Stimulated activated CD4-positive, alpha-beta T cell treated with anti-CD3 and anti-CD28 coated beads, Interleukin-1b, Interleukin-23, amount 100 ng/mL, for 4 hours (primary cell): Measurements from ENCODE around the gene TBL1XR1.
"Not testable (repeated sequence)": the region's sequence is repeated elsewhere in the genome, so short reads cannot be mapped to it uniquely, and the experiment has no call there.

ENCODE experiments used
- DNase-seq, 2 donors: peaks; one replicate each; pipeline ENCODE4 v3.0.0-alpha.2; 2020; ENCODE audit warnings: low read depth in 2 of 2

TBL1XR1 gene

GRCh38 chr3:177141899-177142646 is 55.2 kb downstream of the TBL1XR1 start:
- no peak for DNase-seq

GRCh38 chr3:177141471-177141870 is 55.8 kb downstream of the TBL1XR1 start:
- DNase-seq, result no peak

GRCh38 chr3:177139220-177139619 is 58.1 kb downstream of the TBL1XR1 start:
- not testable (repeated sequence) for DNase-seq

GRCh38 chr3:177137774-177138705 is 59.2 kb downstream of the TBL1XR1 start:
- no peak for DNase-seq

DNA sequence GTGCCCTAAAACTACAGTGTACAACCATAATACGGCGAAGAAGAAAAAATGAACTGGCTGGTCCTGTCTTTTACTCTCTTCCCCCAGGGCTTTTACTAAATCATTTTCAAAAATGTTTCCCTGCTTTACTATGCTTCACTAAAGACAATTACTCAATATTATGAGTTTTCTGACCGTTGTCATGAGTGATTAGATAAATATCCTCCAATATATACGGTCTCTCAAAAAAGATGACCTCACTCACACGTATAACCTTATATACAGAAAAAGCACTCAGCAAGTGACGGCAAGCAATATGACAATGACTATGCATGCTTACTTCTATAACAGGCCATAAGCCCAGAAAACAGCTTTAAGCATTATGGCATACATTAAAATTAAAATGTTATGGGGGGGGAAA is 60.5 kb downstream of the TBL1XR1 start:
- no peak for DNase-seq

DNA sequence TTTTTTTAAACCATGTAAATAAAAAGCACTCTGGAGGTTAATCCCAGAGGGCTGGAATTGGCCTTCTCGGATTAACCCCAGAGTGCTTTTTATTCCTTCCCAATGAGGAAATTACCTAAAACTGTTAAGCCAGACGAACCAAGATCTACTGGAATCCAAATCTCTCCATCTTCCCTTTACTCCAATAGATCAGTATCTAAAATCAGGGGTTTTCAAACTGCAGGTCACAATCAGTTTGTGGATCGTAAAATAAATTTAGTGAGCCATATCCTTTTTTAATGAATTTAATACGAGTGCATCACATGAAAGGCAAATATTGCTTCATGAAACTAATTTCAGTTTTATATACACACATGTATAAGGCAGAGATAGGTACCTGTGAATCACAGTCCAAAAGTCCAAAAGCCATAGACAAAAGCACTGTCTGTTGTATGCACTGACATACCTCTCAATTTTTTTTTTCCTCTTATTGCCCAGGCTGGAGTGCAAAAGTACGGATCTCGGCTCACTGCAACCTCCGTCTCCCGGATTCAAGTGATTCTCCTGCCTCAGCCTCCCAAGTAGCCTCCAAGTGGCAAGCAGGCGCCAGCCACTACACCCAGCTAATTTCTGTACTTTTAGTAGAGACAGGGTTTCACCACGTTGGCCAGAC is 61.3 kb downstream of the TBL1XR1 start:
- DNase-seq, result no peak

DNA sequence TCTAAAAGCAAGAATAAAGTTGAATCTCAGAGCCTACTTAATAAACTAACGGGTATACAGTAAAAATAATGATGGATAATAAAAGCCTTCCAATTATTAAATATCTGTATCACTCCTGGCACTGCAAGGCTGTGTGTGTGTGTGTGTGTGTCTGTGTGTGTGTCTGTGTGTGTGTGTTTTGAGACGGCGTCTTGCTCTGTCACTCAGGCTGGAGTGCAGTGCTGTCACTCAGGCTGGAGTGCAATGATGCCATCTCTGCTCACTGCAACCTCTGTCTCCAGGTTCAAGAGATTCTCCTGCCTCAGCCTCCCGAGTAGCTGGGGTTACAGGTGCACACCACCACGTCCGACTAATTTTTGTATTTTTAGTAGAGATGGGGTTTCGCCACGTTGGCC is 62.5 kb downstream of the TBL1XR1 start:
- no peak for DNase-seq

DNA sequence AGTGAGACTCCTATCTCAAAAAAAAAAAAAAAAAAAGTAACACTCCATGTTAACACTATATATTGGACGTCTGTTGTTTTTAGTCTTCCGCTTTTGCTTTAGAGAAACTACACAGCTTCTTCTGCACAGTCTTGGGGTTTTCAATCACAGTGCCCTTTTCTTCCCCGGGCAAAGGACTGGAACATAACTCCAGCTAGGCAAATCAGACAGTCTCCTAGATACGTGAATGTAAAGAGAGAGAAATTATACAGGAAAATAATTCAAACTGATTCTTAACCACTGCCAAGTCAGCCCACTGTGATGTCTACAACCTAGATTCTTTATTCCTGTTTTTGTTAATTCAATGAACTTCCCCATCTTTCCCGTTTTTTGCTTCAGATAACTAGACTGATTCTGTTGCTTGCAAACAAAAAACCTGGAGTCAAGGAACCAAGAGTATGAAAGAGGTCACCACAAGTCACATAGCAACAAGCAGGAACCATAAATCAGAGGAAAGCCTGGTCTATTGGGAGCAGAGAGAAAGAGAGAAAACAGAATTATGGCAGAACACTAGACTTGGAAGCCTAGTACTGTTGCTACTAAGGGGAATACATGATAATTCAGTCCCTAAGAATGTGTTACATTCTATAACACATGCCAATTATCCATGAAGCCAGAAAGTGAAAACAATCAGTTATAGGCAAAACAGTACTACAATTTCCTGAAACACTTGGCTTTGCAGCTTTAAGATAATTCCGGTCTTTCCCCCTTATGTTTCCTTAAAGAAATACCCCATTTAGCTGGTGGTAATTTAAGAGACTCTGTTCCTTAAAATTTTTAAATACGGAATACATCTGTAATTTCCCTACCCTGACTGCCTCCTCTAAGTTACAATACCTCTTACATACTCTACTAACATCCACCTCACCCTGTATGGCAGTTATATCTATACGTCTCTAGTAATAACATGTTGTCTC is 63.1 kb downstream of the TBL1XR1 start:
- DNase-seq, result no peak

DNA sequence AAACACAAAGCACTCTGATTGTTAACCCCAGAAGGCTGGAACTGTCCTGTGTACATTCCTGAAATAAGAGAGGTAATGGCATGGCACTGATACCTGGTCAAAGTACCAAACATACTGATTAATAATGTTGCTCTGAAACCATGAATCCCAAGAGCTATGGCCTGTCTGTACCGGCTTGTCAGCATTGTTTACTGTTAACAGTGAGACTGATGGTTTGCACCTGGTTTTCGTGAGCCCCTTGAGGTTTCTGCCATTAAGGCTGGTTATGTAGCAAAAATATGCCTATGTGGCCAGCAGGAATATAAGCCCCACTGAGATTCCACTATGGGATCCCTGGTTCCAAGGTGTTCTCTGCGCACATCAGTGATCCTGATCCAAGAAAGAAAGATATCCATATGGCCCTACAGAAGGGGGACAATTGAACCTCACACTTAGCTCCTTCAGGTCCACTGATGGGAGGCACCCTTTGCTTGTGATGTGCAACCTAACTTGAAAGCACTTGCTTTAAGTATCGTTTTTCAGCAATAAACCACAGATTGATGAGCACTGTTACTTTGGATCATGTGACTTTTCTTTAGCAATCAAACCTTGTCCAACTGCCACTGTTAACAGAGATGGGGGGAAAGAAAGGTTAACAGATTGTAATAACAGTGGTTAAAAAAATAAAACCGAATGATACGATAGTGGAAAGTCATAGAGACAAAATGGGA is 65.2 kb downstream of the TBL1XR1 start:
- no peak for DNase-seq

DNA sequence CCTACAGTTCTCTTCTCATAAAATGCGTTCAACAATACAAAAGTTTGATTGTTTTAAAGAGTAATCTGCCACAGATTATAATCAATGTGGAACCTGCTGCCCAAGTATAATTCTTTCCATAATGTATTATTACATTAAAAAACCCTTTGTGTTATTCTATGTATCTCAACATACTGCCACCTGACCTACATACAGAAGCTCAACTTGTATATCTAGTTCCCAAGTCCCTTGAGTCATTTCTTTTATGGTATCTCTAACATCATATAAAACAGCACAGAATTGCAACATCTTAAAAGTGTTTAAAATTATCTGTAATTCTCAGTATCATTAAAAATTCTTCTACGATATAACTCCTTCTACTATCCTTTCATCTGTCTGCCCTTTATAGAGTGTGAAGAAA is 70.3 kb downstream of the TBL1XR1 start:
- DNase-seq, result no peak

- no peak for DNase-seq
Measured at GRCh38 chr3:177126015-177126773, 71.1 kb downstream of the TBL1XR1 start.

GRCh38 chr3:177124882-177125281 is 72.4 kb downstream of the TBL1XR1 start:
- DNase-seq, result no peak

DNA sequence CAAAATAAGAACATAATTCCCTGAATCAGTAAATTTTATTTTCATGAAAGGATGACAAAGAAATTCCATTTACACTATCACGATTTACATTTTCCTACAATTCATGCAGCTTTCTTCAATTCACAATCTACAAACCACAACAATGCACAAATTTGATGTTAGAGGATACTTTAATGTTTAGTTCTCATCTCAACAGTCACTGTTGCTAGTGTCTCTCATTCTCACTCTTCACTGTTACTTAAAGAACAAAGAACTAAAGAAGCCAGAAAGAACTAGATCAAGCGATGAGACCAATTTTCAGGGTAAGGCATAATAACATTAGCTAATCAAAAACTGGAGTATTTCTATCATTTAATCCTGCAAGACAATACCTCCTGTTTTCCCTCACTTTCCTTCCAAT is 73.5 kb downstream of the TBL1XR1 start:
- no peak for DNase-seq

DNA sequence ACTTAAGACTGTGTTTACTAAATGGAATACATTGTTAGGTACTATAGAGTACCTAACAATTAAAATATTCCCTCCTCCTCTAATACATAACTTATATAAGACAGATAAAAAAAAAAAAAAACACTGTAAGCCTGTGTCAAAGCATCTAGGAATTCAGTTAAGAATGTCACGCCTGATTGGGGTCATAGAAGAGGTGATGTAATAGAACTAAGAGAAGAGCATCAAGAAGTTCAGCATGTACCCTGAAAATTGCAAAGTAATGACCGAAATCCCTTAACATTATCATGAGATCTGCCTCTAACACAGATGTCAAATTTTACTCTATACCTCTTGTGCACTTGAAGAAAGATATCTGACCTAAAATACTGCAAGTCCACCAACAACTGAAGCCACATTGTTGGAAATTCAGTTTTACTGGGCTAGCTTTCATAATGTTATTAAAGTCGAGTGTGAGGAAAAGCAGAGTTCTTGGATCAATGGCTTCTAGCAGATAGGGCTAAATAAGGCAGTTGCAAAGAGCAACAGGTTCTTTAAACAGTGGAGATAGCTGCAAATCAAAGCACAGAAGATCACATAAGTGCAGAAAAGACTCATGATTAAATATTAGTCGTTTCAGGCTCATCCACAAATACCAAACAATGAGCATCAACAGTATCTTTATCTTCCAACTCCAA is 75.0 kb downstream of the TBL1XR1 start:
- no peak for DNase-seq

DNA sequence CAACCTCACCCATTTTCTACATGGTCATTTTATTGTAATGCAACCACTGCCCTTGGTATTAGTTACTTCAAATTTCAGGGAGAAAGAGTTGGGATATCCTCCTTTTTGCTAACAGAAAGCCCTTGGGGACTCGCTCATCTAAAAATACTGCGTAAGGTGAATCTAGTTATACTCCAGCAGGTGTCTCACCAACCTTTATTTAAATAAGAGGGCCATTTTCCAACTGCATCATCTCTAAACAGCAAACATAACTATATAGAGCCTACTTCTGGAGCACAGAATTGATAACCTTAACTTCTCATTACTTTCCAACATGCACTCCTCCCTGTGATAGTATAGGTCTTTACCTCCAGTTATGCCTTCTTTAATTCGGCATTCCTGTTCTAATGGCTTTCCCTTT is 77.5 kb downstream of the TBL1XR1 start:
- DNase-seq, result no peak

DNA sequence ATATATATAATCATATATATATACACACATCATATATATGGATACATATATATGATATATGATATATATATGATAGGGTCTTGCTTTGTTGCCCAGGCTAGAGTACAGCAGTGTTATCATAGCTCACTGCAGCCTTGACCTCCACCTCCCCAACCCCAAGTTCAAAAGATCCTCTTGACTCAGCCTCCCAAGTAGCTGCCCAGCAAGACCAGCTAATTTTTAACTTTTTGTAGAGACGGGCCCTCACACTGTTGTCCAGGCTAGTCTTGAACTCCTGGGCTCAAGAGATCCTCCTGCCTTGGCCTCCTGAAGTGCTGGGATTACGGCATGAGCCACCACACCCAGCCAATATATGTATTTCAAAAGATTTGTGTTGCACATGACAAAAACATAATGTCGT is 83.0 kb downstream of the TBL1XR1 start:
- DNase-seq, result no peak

DNA sequence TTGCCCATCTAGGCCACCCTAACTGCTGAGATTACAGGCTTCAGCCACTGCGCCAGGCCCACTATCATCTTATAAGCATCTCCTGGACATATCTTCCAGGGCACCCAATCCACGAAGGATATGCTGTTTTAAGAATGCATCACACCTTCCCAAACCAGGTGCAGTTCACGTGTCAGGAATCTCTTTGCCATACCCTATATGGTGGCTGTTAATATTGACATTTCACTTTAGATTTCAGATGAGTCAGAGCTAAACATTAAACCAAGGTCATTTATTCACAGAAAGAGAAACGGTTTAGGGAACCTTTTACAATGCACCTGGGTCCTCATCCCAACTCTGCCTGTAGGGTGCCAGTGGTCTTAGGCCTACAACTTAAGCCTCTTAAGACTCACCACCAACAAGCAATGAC is 85.7 kb downstream of the TBL1XR1 start:
- DNase-seq, result no peak

GRCh38 chr3:177110895-177111294 is 86.4 kb downstream of the TBL1XR1 start:
- DNase-seq, result no peak

DNA sequence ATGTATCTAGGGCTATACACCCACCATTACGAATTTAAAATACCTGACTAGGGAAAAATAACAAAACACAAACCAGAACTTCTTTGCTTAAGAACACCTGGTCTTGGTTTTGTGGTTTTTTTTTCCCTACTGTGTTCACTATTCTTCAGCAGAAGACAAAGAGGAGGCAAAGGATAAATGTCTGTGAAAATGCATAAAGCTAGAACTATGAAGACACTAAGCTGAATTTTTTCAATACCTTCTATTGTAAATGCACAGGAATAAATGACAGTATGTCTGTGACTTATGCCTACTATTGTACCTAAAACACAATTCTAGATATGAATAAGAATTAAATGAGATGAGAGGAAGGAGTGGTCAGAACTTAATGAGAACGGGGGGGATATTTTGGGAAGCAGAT is 86.9 kb downstream of the TBL1XR1 start:
- DNase-seq, result no peak
